ENCODE measurements around the gene MRPL28. TPM values are rescaled to one million over a fixed set of nuclear protein-coding genes. Genes with fewer than 3 reads are reported as not detected.
"Not testable (repeated sequence)": the region's sequence is repeated elsewhere in the genome, so short reads cannot be mapped to it uniquely, and the experiment has no call there.

MRPL28 gene
- total RNA-seq, 1 experiment from 2014 or later = 252 TPM

- no peak for DNase-seq (ENCODE audit: low spot score)
Observed at GRCh38 chr16:360698-361336, 9.5 kb downstream of the MRPL28 start.

- no peak for DNase-seq (ENCODE audit: low spot score)
Observed at GRCh38 chr16:359871-360697, 10.3 kb downstream of the MRPL28 start.

DNA sequence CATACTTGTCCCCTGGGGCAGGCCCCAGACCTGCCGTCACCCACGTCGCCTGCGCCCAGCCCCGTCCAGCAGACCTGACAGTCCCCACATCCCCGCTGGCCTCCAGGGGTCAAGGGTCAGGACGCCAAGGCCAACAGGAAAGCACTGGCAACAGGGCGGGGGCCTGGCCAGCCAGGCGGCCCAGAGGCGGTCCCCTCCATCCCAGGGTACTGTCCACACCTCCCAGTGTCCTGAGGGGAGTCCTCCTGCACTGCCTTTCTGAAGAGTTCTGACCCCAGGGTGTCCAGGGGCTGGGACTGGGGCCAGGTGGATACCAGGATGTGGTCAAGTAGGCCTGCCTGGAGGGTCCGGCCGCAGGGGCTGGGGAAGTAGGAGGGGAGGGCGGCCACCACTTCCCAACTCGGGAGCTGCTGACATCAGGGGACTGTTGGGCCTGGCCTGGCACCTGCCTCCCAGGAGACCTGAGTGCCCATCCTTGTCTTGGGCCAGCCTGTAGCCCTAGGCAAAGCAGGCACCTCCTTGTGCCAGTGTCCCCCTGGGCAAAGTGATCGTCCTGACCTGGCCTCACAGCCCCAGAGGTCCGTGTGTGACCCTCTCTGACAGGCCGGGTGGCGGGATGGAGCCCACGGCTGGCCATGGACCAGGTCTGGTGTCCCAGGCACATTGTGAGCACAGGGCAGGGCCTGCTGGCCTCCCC is 11.1 kb downstream of the MRPL28 start:
- no peak for DNase-seq (ENCODE audit: low spot score)

DNA sequence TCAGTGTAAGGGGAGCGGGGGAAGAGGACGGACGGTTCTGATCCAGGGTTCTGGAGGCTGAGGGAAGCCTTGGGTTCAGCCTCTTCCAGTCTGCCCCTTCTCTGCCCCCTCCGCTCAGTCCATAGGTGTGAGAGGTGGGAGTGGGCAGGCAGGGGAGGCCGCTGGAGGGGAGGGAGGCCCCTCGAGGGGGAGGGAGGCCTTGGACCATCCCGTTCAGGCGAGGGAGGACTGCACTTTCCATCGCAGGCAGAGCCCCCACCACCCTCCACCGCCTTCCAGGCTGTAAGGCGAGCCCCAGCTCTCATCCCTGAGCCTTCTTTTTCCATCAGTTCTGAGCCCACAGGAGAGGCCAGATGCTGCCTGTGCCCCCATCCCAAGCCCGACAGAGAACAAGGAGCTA is 13.6 kb downstream of the MRPL28 start:
- no peak for DNase-seq (ENCODE audit: low spot score)

DNA sequence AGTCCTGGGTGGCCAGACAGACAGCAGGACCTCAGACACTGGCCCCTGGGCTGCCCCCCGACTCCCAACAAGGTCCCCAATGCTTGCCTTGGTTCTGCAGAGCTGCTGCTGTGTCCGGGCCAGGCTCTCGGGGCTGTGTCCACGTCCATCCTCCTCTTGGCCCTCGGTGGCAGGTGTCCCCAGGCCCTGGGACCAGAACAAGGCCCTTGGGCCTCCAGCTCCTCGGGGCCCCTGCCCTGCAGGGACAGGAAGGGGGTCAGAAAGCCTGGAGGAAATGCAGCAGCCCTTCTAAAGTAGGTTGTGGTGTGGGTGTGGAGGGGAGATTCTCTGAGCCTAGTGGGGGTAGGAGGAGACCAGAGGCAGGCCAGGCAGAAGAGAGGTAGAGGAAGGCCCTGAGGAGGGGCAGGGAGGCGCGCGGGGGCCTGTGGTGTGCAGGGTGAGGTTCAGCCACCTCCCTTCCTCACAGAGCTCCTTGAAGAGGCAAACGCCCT is 15.3 kb downstream of the MRPL28 start:
- no peak for DNase-seq (ENCODE audit: low spot score)

GRCh38 chr16:354291-354881 is 16.0 kb downstream of the MRPL28 start:
- DNase-seq (ENCODE audit: low spot score) = no peak

- DNase-seq (ENCODE audit: low spot score) = no peak
Observed at GRCh38 chr16:353404-354290, 16.7 kb downstream of the MRPL28 start.

DNA sequence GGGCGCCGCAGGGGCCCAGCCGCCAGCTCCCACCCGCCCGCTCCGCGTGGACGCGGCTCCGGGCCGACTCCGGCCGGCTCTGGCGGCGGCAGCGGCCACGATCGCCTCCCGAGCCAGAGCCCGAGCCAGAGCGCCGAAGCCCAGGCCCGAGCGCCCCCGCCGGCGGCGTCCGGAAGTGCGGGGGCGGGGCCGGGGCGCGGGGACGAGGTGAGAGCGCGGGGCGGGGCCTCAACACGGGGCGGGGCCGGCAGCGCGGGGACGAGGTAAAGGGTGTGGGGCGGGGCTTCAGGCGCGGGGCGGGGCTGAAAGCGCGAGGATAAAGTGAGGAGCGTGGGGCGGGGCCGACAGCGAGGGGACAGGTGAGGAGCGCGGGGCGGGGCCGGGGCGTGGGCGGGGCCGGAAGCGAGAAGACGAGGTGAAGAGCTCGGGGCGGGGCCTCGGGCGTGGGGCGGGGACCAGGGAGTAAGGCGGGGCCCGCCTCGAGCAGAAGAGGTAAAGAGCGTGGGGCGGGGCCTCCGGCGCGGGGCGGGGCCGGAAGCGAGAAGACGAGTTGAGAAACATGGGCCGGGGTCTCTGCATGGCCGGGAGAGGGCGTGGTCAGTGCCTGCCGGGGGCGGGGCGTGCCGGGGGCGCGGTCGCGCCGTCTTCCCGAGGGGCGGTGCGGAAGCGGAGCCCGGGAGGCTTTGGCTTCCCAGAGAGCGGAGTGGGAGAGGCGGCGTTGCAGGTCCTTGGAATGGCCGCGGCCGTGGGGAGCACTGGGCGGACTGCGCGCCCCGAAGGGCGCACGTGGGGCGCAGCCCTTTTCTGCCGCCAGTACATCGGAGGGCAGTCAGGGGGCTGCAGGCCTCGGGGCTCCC is 17.6 kb downstream of the MRPL28 start, which contains the start of gene AXIN1:
Gene AXIN1 (minus strand): TSS at position 177 of the 857 bp plus-strand sequence. CDS start 5,698 bp downstream, outside the sequence.
- DNase-seq (ENCODE audit: low spot score) = peak; percentile 95

GRCh38 chr16:351804-352520 is 18.4 kb downstream of the MRPL28 start:
- no peak for DNase-seq (ENCODE audit: low spot score)

GRCh38 chr16:350203-350602 is 20.1 kb downstream of the MRPL28 start:
- DNase-seq (ENCODE audit: low spot score) = no peak

GRCh38 chr16:349211-349610 is 21.1 kb downstream of the MRPL28 start:
- peak; percentile 15 for DNase-seq (ENCODE audit: low spot score)

GRCh38 chr16:348495-348894 is 21.8 kb downstream of the MRPL28 start:
- DNase-seq (ENCODE audit: low spot score) = not testable (repeated sequence)

GRCh38 chr16:347203-347602 is 23.1 kb downstream of the MRPL28 start:
- DNase-seq (ENCODE audit: low spot score) = no peak

DNA sequence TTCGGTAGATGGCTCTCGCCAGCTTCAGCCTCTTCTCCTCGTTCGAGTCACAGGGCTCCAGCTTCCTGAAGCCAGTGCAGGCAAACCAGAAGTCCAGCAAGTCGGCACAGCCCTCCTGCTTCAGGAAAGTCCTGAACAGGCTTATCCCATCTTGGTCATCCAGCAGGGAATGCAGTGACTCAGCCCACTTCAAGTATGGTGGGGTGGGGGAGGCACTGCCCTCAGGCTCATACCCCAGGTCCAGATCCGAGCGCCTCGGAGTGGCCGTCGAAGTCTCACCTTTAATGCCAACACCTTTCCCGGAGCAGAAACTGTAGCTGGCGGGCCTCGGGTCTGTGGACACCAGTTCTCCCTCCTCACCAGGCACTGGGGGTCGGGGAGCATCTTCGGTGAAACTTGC is 23.8 kb downstream of the MRPL28 start:
- DNase-seq (ENCODE audit: low spot score) = peak; percentile 72

DNA sequence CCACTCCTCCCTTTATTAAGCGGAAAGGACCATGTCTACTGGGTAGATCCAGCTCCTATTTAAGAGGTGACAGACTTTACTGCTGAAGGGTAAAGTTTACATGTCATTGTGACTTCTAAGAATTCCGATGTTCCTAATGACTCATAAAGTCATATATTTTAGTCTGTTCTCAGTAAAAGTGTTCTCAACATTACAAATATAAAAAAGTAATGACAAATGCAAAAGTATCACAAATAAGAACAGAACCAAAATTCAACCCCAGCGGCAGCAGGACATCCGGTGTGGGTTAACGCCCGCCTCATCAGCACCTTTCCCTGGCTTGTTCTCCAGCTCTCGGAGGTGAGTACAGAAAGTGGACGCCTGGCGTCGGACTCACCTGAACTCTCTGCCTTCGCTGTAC is 24.6 kb downstream of the MRPL28 start:
- DNase-seq (ENCODE audit: low spot score) = no peak

- DNase-seq (ENCODE audit: low spot score) = no peak
Observed at GRCh38 chr16:342455-343213, 27.7 kb downstream of the MRPL28 start.

- not testable (repeated sequence) for DNase-seq (ENCODE audit: low spot score)
Observed at GRCh38 chr16:341974-342336, 28.4 kb downstream of the MRPL28 start.
